CD4-positive, alpha-beta T cell treated with Interleukin-21 for 1 hour (primary cell): ENCODE data around the gene PECR.

Source experiments
- DNase-seq: peaks from one replicate; pipeline ENCODE4 v3.0.0-alpha.2; 2020

The PECR gene

GRCh38 chr2:216081487-216082116, at the start of gene PECR, which contains the start of gene TMEM169:
TSS of gene PECR (minus strand) at chr2:216081809. CDS start at chr2:216081741, 68 bp downstream.
TSS of gene TMEM169 (plus strand) at chr2:216081919. CDS start at chr2:216095964, 14,045 bp downstream.
- peak; percentile 74 for DNase-seq

- no peak for DNase-seq
Measured at GRCh38 chr2:216130346-216130971, 48.9 kb upstream of the PECR start.

GRCh38 chr2:216126943-216127342, 45.3 kb upstream of the PECR start:
- DNase-seq, result no peak

GRCh38 chr2:216121255-216121654, 39.6 kb upstream of the PECR start:
- no peak for DNase-seq

- DNase-seq, result peak; percentile 10
Measured at GRCh38 chr2:216119986-216120385, 38.4 kb upstream of the PECR start.

GRCh38 chr2:216119146-216119545, 37.5 kb upstream of the PECR start:
- DNase-seq, result no peak

GRCh38 chr2:216118474-216118873, 36.9 kb upstream of the PECR start:
- no peak for DNase-seq

- no peak for DNase-seq
Measured at GRCh38 chr2:216117561-216118340, 36.1 kb upstream of the PECR start.

- DNase-seq, result no peak
Measured at GRCh38 chr2:216116418-216116817, 34.8 kb upstream of the PECR start.

- DNase-seq, result peak; percentile 98
Measured at GRCh38 chr2:216114714-216115531, 33.3 kb upstream of the PECR start.

GRCh38 chr2:216114382-216114713, 32.7 kb upstream of the PECR start:
- no peak for DNase-seq

GRCh38 chr2:216113572-216113971, 32.0 kb upstream of the PECR start:
- DNase-seq, result no peak

- no peak for DNase-seq
Measured at GRCh38 chr2:216112926-216113325, 31.3 kb upstream of the PECR start.

GRCh38 chr2:216111122-216111521, 29.5 kb upstream of the PECR start:
- DNase-seq, result no peak

- no peak for DNase-seq
Measured at GRCh38 chr2:216110620-216111019, 29.0 kb upstream of the PECR start.

- peak; percentile 36 for DNase-seq
Measured at GRCh38 chr2:216109962-216110614, 28.5 kb upstream of the PECR start.

- DNase-seq, result peak; percentile 97
Measured at GRCh38 chr2:216108967-216109921, 27.6 kb upstream of the PECR start, which contains the start of gene XRCC5. TSS of gene XRCC5 (plus strand) at chr2:216109348. CDS start at chr2:216109437, 89 bp downstream.

GRCh38 chr2:216108310-216108966, 26.8 kb upstream of the PECR start:
- DNase-seq, result no peak

GRCh38 chr2:216107760-216108159, 26.2 kb upstream of the PECR start:
- DNase-seq, result no peak

- no peak for DNase-seq
Measured at GRCh38 chr2:216107320-216107719, 25.7 kb upstream of the PECR start.

GRCh38 chr2:216104691-216105090, 23.1 kb upstream of the PECR start:
- no peak for DNase-seq
